WTC11 (cell line): Measurements from ENCODE around the gene STK32C.

Experiments used
- ARID4B ChIP-seq: sonication (generic); formaldehyde crosslinking; IDR thresholded peaks from 2 replicates; pipeline ENCODE4 v1.8.0; 2023; ENCODE audit warnings: missing genetic modification reagents, mild to moderate bottlenecking, borderline replicate concordance
- ATF6 ChIP-seq: sonication (generic); formaldehyde crosslinking; IDR thresholded peaks from 2 replicates; pipeline ENCODE4 v1.8.1; 2023; ENCODE audit warnings: mild to moderate bottlenecking, missing genetic modification reagents
- CBFB ChIP-seq: sonication (generic); formaldehyde crosslinking; IDR thresholded peaks from 2 replicates; pipeline ENCODE4 v1.8.1; 2022; ENCODE audit warnings: mild to moderate bottlenecking, low read depth, missing genetic modification reagents
- CTCF ChIP-seq: fragments of 200-600 bp; IDR thresholded peaks from 2 replicates; pipeline ENCODE4 v1.8.0; 2022; ENCODE audit warnings: antibody characterized with exemption
- E2F5 ChIP-seq: sonication (generic); formaldehyde crosslinking; IDR thresholded peaks from 2 replicates; pipeline ENCODE4 v1.8.1; 2022; ENCODE audit warnings: mild to moderate bottlenecking, moderate library complexity, missing genetic modification reagents
- ELF4 ChIP-seq: sonication (generic); formaldehyde crosslinking; IDR thresholded peaks from 2 replicates; pipeline ENCODE4 v1.8.1; 2022; ENCODE audit warnings: low read depth, mild to moderate bottlenecking, moderate library complexity, missing genetic modification reagents
- MAX ChIP-seq: sonication (generic); formaldehyde crosslinking; IDR thresholded peaks from 2 replicates; pipeline ENCODE4 v1.8.0; 2022; ENCODE audit warnings: mild to moderate bottlenecking, missing genetic modification reagents
- NFE2L1 ChIP-seq: sonication (generic); formaldehyde crosslinking; IDR thresholded peaks from 2 replicates; pipeline ENCODE4 v1.8.1; 2023; ENCODE audit warnings: missing genetic modification reagents
- NFYB ChIP-seq: sonication (generic); formaldehyde crosslinking; conservative IDR thresholded peaks from 2 replicates; pipeline ENCODE4 v1.8.0; 2022; ENCODE audit warnings: low read depth, missing genetic modification reagents
- NR3C1 ChIP-seq: sonication (generic); formaldehyde crosslinking; conservative IDR thresholded peaks from 2 replicates; pipeline ENCODE4 v1.8.1; 2023; ENCODE audit warnings: low read depth, mild to moderate bottlenecking, missing genetic modification reagents
- TF ChIP-seq, protein P1 (sequence below): fragments of 250-450 bp; sonication (Bioruptor Pico); IDR thresholded peaks from 2 replicates; pipeline ENCODE4 v2.1.2; 2022; ENCODE audit warnings: mild to moderate bottlenecking, moderate library complexity
- TF ChIP-seq, protein P2 (sequence below): sonication (generic); formaldehyde crosslinking; conservative IDR thresholded peaks from 2 replicates; pipeline ENCODE4 v1.8.1; 2022; ENCODE audit warnings: mild to moderate bottlenecking, missing genetic modification reagents
- TF ChIP-seq, protein P3 (sequence below): sonication (generic); formaldehyde crosslinking; IDR thresholded peaks from 2 replicates; pipeline ENCODE4 v1.8.0; 2022; ENCODE audit warnings: mild to moderate bottlenecking, missing genetic modification reagents
- TF ChIP-seq, protein P4 (sequence below): sonication (generic); formaldehyde crosslinking; IDR thresholded peaks from 2 replicates; pipeline ENCODE4 v1.8.1; 2023; ENCODE audit warnings: mild to moderate bottlenecking, missing genetic modification reagents, moderate library complexity

- no peak for TF ChIP-seq ATF6 (CRISPR knock-in tag)
- no peak for TF ChIP-seq CTCF
- TF ChIP-seq, protein P1, sequence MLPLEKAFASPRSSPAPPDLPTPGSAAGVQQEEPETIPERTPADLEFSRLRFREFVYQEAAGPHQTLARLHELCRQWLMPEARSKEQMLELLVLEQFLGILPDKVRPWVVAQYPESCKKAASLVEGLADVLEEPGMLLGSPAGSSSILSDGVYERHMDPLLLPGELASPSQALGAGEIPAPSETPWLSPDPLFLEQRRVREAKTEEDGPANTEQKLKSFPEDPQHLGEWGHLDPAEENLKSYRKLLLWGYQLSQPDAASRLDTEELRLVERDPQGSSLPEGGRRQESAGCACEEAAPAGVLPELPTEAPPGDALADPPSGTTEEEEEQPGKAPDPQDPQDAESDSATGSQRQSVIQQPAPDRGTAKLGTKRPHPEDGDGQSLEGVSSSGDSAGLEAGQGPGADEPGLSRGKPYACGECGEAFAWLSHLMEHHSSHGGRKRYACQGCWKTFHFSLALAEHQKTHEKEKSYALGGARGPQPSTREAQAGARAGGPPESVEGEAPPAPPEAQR: no peak
- no peak for TF ChIP-seq NFYB
- TF ChIP-seq, protein P2, sequence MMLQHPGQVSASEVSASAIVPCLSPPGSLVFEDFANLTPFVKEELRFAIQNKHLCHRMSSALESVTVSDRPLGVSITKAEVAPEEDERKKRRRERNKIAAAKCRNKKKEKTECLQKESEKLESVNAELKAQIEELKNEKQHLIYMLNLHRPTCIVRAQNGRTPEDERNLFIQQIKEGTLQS (CRISPR knock-in tag): no peak
- TF ChIP-seq E2F5 (CRISPR knock-in tag): no peak
- TF ChIP-seq MAX (CRISPR knock-in tag): no peak
- TF ChIP-seq, protein P3, sequence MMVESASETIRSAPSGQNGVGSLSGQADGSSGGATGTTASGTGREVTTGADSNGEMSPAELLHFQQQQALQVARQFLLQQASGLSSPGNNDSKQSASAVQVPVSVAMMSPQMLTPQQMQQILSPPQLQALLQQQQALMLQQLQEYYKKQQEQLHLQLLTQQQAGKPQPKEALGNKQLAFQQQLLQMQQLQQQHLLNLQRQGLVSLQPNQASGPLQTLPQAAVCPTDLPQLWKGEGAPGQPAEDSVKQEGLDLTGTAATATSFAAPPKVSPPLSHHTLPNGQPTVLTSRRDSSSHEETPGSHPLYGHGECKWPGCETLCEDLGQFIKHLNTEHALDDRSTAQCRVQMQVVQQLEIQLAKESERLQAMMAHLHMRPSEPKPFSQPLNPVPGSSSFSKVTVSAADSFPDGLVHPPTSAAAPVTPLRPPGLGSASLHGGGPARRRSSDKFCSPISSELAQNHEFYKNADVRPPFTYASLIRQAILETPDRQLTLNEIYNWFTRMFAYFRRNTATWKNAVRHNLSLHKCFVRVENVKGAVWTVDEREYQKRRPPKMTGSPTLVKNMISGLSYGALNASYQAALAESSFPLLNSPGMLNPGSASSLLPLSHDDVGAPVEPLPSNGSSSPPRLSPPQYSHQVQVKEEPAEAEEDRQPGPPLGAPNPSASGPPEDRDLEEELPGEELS: no peak
- no peak for TF ChIP-seq CBFB (CRISPR knock-in tag)
- no peak for TF ChIP-seq NR3C1 (CRISPR knock-in tag)
- TF ChIP-seq, protein P4, sequence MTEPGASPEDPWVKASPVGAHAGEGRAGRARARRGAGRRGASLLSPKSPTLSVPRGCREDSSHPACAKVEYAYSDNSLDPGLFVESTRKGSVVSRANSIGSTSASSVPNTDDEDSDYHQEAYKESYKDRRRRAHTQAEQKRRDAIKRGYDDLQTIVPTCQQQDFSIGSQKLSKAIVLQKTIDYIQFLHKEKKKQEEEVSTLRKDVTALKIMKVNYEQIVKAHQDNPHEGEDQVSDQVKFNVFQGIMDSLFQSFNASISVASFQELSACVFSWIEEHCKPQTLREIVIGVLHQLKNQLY (CRISPR knock-in tag): no peak
- no peak for TF ChIP-seq ARID4B (CRISPR knock-in tag)
- no peak for TF ChIP-seq NFE2L1 (CRISPR knock-in tag)
- no peak for TF ChIP-seq ELF4 (CRISPR knock-in tag)
Observed at GRCh38 chr10:132209130-132209529, 98.6 kb downstream of the STK32C start.
